ENCODE results near the gene POLR3C.

GRCh38 chr1:145879775-145880174, 55.8 kb downstream of the POLR3C start:
- no peak for TF ChIP-seq EZH2 (IDR thresholded peaks at IDR 0.05; ENCODE audit: low read length)
- no peak for TF ChIP-seq CTCF (optimal IDR thresholded peaks at IDR 0.05 in 1 of 3, IDR thresholded peaks at IDR 0.05 in 1 of 3, conservative IDR thresholded peaks at IDR 0.05 in 1 of 3; ENCODE audit: extremely low read depth in 1 of 3, insufficient read depth in 2 of 3, low read length in 3 of 3)

Measured in keratinocyte (primary cell).